CMK (cell line): ENCODE measurements around the gene GAS7.

Experiments used
- DNase-seq: peaks from one replicate; pipeline ENCODE4 v3.0.0-alpha.2; 2010; ENCODE audit warnings: low read depth

Gene GAS7

GRCh38 chr17:9916108-9916507 is 282.3 kb downstream of the GAS7 start:
- no peak for DNase-seq

- no peak for DNase-seq
Measured at GRCh38 chr17:9913476-9913875, 284.9 kb downstream of the GAS7 start.

- DNase-seq = no peak
Measured at GRCh38 chr17:9912121-9913099, 286.0 kb downstream of the GAS7 start.

GRCh38 chr17:9911089-9911488 is 287.3 kb downstream of the GAS7 start:
- DNase-seq = no peak

GRCh38 chr17:9908649-9909042 is 289.8 kb downstream of the GAS7 start:
- no peak for DNase-seq

GRCh38 chr17:9907883-9908648 is 290.3 kb downstream of the GAS7 start:
- DNase-seq = no peak

GRCh38 chr17:9907131-9907530 is 291.3 kb downstream of the GAS7 start:
- no peak for DNase-seq

GRCh38 chr17:9906616-9907015 is 291.8 kb downstream of the GAS7 start:
- no peak for DNase-seq

GRCh38 chr17:9905902-9906301 is 292.5 kb downstream of the GAS7 start:
- DNase-seq = no peak

GRCh38 chr17:9905078-9905415 is 293.4 kb downstream of the GAS7 start, which contains the start of gene RCVRN:
TSS of gene RCVRN (minus strand) at chr17:9905271. CDS start at chr17:9905180, 91 bp downstream.
- DNase-seq = no peak

- DNase-seq = no peak
Measured at GRCh38 chr17:9904277-9905077, 293.9 kb downstream of the GAS7 start.

- no peak for DNase-seq
Measured at GRCh38 chr17:9902120-9902519, 296.3 kb downstream of the GAS7 start.

- DNase-seq = no peak
Measured at GRCh38 chr17:9900784-9901183, 297.6 kb downstream of the GAS7 start.

- DNase-seq = no peak
Measured at GRCh38 chr17:9900044-9900594, 298.3 kb downstream of the GAS7 start.

- DNase-seq = no peak
Measured at GRCh38 chr17:9899280-9900043, 298.9 kb downstream of the GAS7 start.

- no peak for DNase-seq
Measured at GRCh38 chr17:9898812-9899211, 299.6 kb downstream of the GAS7 start.

- no peak for DNase-seq
Measured at GRCh38 chr17:9897372-9897968, 300.9 kb downstream of the GAS7 start.

GRCh38 chr17:9895923-9896322 is 302.5 kb downstream of the GAS7 start:
- DNase-seq = no peak

GRCh38 chr17:9894231-9894630 is 304.2 kb downstream of the GAS7 start:
- no peak for DNase-seq

GRCh38 chr17:9893411-9894012 is 304.9 kb downstream of the GAS7 start:
- no peak for DNase-seq
